ENCODE data around the gene ARMH4. TPM values are rescaled to one million over a fixed set of nuclear protein-coding genes. Genes with fewer than 3 reads are reported as not detected.

ARMH4 gene
- total RNA-seq, 2 donors from 2014 or later: 17.3 to 30.7 TPM

- Mint-ChIP-seq H3K27ac (no peak overlapping the region), H3K27me3 (ENCODE audit: insufficient read depth) (peaks cover 2% of the 10 kb centered on the region), H3K36me3 (ENCODE audit: low read depth) (no peaks in the 10 kb centered on the region), H3K9me3 (no peaks in the 10 kb centered on the region), H3K4me3 (no peak overlapping the region), H3K4me1 (peaks cover 6% of the 10 kb centered on the region)
- Histone ChIP-seq H3K4me3 (ENCODE audit: low read length) (no peak overlapping the region), H3K27ac (ENCODE audit: low read depth, low read length) (no peak overlapping the region), H3K9ac (ENCODE audit: extremely low read depth, low read length, poor library complexity, severe bottlenecking) (no peak overlapping the region), H3K27me3 (ENCODE audit: control insufficient read depth, insufficient read depth, low read length, poor library complexity, severe bottlenecking) (no peaks in the 10 kb centered on the region), H3K4me1 (ENCODE audit: control insufficient read depth, insufficient read depth, low read length) (no peaks in the 10 kb centered on the region), H3K36me3 (ENCODE audit: control insufficient read depth, insufficient read depth, low read length) (no peaks in the 10 kb centered on the region), H3K9me3 (ENCODE audit: control insufficient read depth, low read length) (no peaks in the 10 kb centered on the region)
- WGBS, 2 experiments (ENCODE audit: insufficient coverage in 1 of 2, insufficient read length in 1 of 2): 96 to 100% methylated on average over 1 of the region's 1 CpG
- no peak for TF ChIP-seq CTCF (conservative IDR thresholded peaks at IDR 0.05)
- no peak for DNase-seq
Observed at GRCh38 chr14:57987051-57987450, 165.0 kb downstream of the ARMH4 start.

GRCh38 chr14:57982804-57983634, 169.0 kb downstream of the ARMH4 start:
- Mint-ChIP-seq H3K4me3 (no peak overlapping the region), H3K4me1 (peaks cover 4% of the 10 kb centered on the region), H3K27ac (no peak overlapping the region), H3K36me3 (ENCODE audit: low read depth) (no peaks in the 10 kb centered on the region), H3K9me3 (no peaks in the 10 kb centered on the region), H3K27me3 (ENCODE audit: insufficient read depth) (peaks cover 3% of the 10 kb centered on the region)
- Histone ChIP-seq H3K27ac (ENCODE audit: low read depth, low read length) (no peak overlapping the region), H3K9ac (ENCODE audit: extremely low read depth, low read length, poor library complexity, severe bottlenecking) (no peak overlapping the region), H3K36me3 (ENCODE audit: control insufficient read depth, insufficient read depth, low read length) (no peaks in the 10 kb centered on the region), H3K27me3 (ENCODE audit: control insufficient read depth, insufficient read depth, low read length, poor library complexity, severe bottlenecking) (peaks cover 7% of the 10 kb centered on the region), H3K4me1 (ENCODE audit: control insufficient read depth, insufficient read depth, low read length) (no peaks in the 10 kb centered on the region), H3K9me3 (ENCODE audit: control insufficient read depth, low read length) (no peaks in the 10 kb centered on the region), H3K4me3 (ENCODE audit: low read length) (no peak overlapping the region)
- no peak for TF ChIP-seq CTCF (conservative IDR thresholded peaks at IDR 0.05)
- 74 to 83% methylated on average over 8 of the region's 8 CpGs for WGBS, 2 experiments (ENCODE audit: insufficient coverage in 1 of 2, insufficient read length in 1 of 2)
- no peak for DNase-seq

- DNase-seq: no peak
- no peak overlapping the region for H3K9ac ChIP-seq (ENCODE audit: extremely low read depth, low read length, poor library complexity, severe bottlenecking)
- H3K9me3 ChIP-seq (ENCODE audit: control insufficient read depth, low read length): no peaks in the 10 kb centered on the region
- H3K36me3 Mint-ChIP-seq (ENCODE audit: low read depth): no peaks in the 10 kb centered on the region
- no peaks in the 10 kb centered on the region for H3K9me3 Mint-ChIP-seq
- WGBS, 2 experiments (ENCODE audit: insufficient coverage in 1 of 2, insufficient read length in 1 of 2): 88 to 90% methylated on average over 7 to 12 of the region's 12 CpGs
- H3K4me3 ChIP-seq (ENCODE audit: low read length): no peak overlapping the region
- H3K36me3 ChIP-seq (ENCODE audit: control insufficient read depth, insufficient read depth, low read length): no peaks in the 10 kb centered on the region
- H3K27ac ChIP-seq (ENCODE audit: low read depth, low read length): no peak overlapping the region
- no peak overlapping the region for H3K27ac Mint-ChIP-seq
- peaks cover 7% of the 10 kb centered on the region for H3K27me3 ChIP-seq (ENCODE audit: control insufficient read depth, insufficient read depth, low read length, poor library complexity, severe bottlenecking)
- TF ChIP-seq CTCF (conservative IDR thresholded peaks at IDR 0.05): no peak
- peaks cover 3% of the 10 kb centered on the region for H3K27me3 Mint-ChIP-seq (ENCODE audit: insufficient read depth)
- no peaks in the 10 kb centered on the region for H3K4me1 ChIP-seq (ENCODE audit: control insufficient read depth, insufficient read depth, low read length)
- no peaks in the 10 kb centered on the region for H3K4me1 Mint-ChIP-seq
- no peak overlapping the region for H3K4me3 Mint-ChIP-seq
Observed at GRCh38 chr14:57981817-57982560, 170.0 kb downstream of the ARMH4 start.
